Measurements from ENCODE around the gene LMF2.

DNA sequence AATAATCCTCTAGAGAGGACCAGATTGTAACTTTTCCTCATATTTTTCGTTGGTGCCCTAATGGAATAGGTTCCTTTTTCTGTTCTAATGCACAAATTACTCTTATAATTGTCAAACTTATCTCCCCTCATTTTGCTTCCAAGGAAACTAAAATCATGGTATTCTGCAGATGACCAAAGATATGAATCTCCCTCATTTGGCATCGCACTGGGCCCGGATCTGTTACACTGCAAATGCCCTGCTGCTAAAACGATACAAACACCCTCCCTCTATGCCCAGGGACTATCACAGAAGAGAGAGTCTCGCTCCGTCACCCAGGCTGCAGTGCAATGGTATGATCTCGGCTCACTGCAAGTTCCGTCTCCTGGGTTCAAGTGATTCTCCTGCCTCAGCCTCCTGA lies 45.8 kb upstream of the LMF2 start:
- TF ChIP-seq, protein P1, sequence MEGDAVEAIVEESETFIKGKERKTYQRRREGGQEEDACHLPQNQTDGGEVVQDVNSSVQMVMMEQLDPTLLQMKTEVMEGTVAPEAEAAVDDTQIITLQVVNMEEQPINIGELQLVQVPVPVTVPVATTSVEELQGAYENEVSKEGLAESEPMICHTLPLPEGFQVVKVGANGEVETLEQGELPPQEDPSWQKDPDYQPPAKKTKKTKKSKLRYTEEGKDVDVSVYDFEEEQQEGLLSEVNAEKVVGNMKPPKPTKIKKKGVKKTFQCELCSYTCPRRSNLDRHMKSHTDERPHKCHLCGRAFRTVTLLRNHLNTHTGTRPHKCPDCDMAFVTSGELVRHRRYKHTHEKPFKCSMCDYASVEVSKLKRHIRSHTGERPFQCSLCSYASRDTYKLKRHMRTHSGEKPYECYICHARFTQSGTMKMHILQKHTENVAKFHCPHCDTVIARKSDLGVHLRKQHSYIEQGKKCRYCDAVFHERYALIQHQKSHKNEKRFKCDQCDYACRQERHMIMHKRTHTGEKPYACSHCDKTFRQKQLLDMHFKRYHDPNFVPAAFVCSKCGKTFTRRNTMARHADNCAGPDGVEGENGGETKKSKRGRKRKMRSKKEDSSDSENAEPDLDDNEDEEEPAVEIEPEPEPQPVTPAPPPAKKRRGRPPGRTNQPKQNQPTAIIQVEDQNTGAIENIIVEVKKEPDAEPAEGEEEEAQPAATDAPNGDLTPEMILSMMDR (IDR thresholded peaks at IDR 0.05; ENCODE audit: low read depth, low read length, poor library complexity, severe bottlenecking), result no peak
- no peak for TF ChIP-seq EZH2phosphoT487 (IDR thresholded peaks at IDR 0.05; ENCODE audit: borderline replicate concordance, low read length)
